NCI-H146 treated with DMSO at 0.1 percent for 48 hours (cell line): ENCODE measurements around the gene C1QTNF7.
A peak's percentile ranks its signal among the peaks of the same experiment; 100 is the strongest.

ENCODE experiments used
- DNase-seq: peaks from one replicate; lab custom pipeline; 2025; ENCODE audit not compliant: unreplicated experiment; lab: John Stamatoyannopoulos, UW

C1QTNF7 gene

GRCh38 chr4:15427701-15428100, at the start of gene C1QTNF7:
Gene C1QTNF7 (plus strand): TSS chr4:15428033. CDS start chr4:15435744, 7,711 bp downstream.
- no peak for DNase-seq

GRCh38 chr4:15378062-15378461, 49.8 kb upstream of the C1QTNF7 start:
- DNase-seq: no peak

- no peak for DNase-seq
These were observed 49.3 kb upstream of the C1QTNF7 start for GRCh38 chr4:15378493-15378892.

- no peak for DNase-seq
These were observed 46.0 kb upstream of the C1QTNF7 start for GRCh38 chr4:15381806-15382338.

- DNase-seq: no peak
These were observed 45.1 kb upstream of the C1QTNF7 start for GRCh38 chr4:15382669-15383273.

GRCh38 chr4:15385515-15385914, 42.3 kb upstream of the C1QTNF7 start:
- no peak for DNase-seq

GRCh38 chr4:15385928-15386327, 41.9 kb upstream of the C1QTNF7 start:
- no peak for DNase-seq

GRCh38 chr4:15390494-15390893, 37.3 kb upstream of the C1QTNF7 start:
- no peak for DNase-seq

GRCh38 chr4:15392053-15392805, 35.6 kb upstream of the C1QTNF7 start:
- DNase-seq: no peak

GRCh38 chr4:15395311-15395710, 32.5 kb upstream of the C1QTNF7 start:
- DNase-seq: no peak

- DNase-seq: peak; percentile 3
These were observed 31.6 kb upstream of the C1QTNF7 start for GRCh38 chr4:15396157-15396800.

GRCh38 chr4:15398001-15398400, 29.8 kb upstream of the C1QTNF7 start:
- DNase-seq: no peak

GRCh38 chr4:15398732-15399131, 29.1 kb upstream of the C1QTNF7 start:
- no peak for DNase-seq

- no peak for DNase-seq
These were observed 27.6 kb upstream of the C1QTNF7 start for GRCh38 chr4:15400226-15400625.

- no peak for DNase-seq
These were observed 26.7 kb upstream of the C1QTNF7 start for GRCh38 chr4:15400981-15401671.

- DNase-seq: no peak
These were observed 25.7 kb upstream of the C1QTNF7 start for GRCh38 chr4:15402146-15402545.

- no peak for DNase-seq
These were observed 24.9 kb upstream of the C1QTNF7 start for GRCh38 chr4:15402974-15403373.

GRCh38 chr4:15405018-15405417, 22.8 kb upstream of the C1QTNF7 start:
- DNase-seq: no peak

GRCh38 chr4:15410750-15411149, 17.1 kb upstream of the C1QTNF7 start:
- DNase-seq: no peak

GRCh38 chr4:15412461-15412860, 15.4 kb upstream of the C1QTNF7 start:
- DNase-seq: no peak

- DNase-seq: no peak
These were observed 14.7 kb upstream of the C1QTNF7 start for GRCh38 chr4:15413010-15413622.
